WTC11 (cell line): ENCODE results near the gene APOBEC3H. TPM values are rescaled to one million over a fixed set of nuclear protein-coding genes. Genes with fewer than 3 reads are reported as not detected.

ENCODE experiments used
- ATAC-seq: fragments of 200-7000 bp; cut with Tn5 transposase; 2 replicates; pipeline ENCODE4 v1.10.0; 2021; ENCODE audit warnings: mild to moderate bottlenecking, moderate library complexity
- CTCF ChIA-PET: fragments of 300-600 bp; sonication (Branson Sonifier 250); formaldehyde crosslinking; loops from one replicate; lab custom pipeline; 2021; ENCODE audit warnings: antibody characterized with exemption; lab: Charles Lee
- POLR2A ChIA-PET: fragments of 350-600 bp; sonication (Branson Sonifier 250); formaldehyde crosslinking; loops from one replicate; lab custom pipeline; 2021; ENCODE audit warnings: antibody characterized with exemption; lab: Charles Lee
- DNase-seq: peaks from one replicate; pipeline ENCODE4 v3.0.0; 2021; ENCODE audit warnings: low spot score
- H3K27ac Mint-ChIP-seq: 2 replicates; pipeline ENCODE4 v1.8.0; 2021; ENCODE audit warnings: mixed read lengths
- H3K27me3 Mint-ChIP-seq: 2 replicates; pipeline ENCODE4 v1.8.0; 2021; ENCODE audit warnings: low read depth, mild to moderate bottlenecking, moderate library complexity, mixed read lengths
- H3K36me3 Mint-ChIP-seq: 2 replicates; pipeline ENCODE4 v1.8.0; 2021; ENCODE audit warnings: mixed read lengths
- H3K4me1 Mint-ChIP-seq: 2 replicates; pipeline ENCODE4 v1.8.0; 2022; ENCODE audit warnings: mixed read lengths
- H3K4me3 Mint-ChIP-seq: 2 replicates; pipeline ENCODE4 v1.8.0; 2021; ENCODE audit warnings: mild to moderate bottlenecking, moderate library complexity, mixed read lengths
- H3K9me3 Mint-ChIP-seq: 2 replicates; pipeline ENCODE4 v1.8.0; 2021; ENCODE audit warnings: mixed read lengths
- ELF4 ChIP-seq: sonication (generic); formaldehyde crosslinking; IDR thresholded peaks from 2 replicates; pipeline ENCODE4 v1.8.1; 2022; ENCODE audit warnings: low read depth, mild to moderate bottlenecking, moderate library complexity, missing genetic modification reagents
- ESRRA ChIP-seq: sonication (generic); formaldehyde crosslinking; IDR thresholded peaks from 2 replicates; pipeline ENCODE4 v1.8.1; 2022; ENCODE audit warnings: mild to moderate bottlenecking, missing genetic modification reagents, borderline replicate concordance
- FOXJ3 ChIP-seq: sonication (generic); formaldehyde crosslinking; IDR thresholded peaks from 2 replicates; pipeline ENCODE4 v1.9.0; 2021; ENCODE audit warnings: missing genetic modification reagents, mild to moderate bottlenecking, borderline replicate concordance
- HMGA2 ChIP-seq: fragments of 250-450 bp; sonication (Bioruptor Pico); IDR thresholded peaks from 2 replicates; pipeline ENCODE4 v1.4.0; 2021; ENCODE audit warnings: mild to moderate bottlenecking, moderate library complexity
- NFE2L1 ChIP-seq: sonication (generic); formaldehyde crosslinking; IDR thresholded peaks from 2 replicates; pipeline ENCODE4 v1.8.1; 2023; ENCODE audit warnings: missing genetic modification reagents
- NR1H2 ChIP-seq: sonication (generic); formaldehyde crosslinking; IDR thresholded peaks from 2 replicates; pipeline ENCODE4 v1.9.0; 2021; ENCODE audit warnings: mild to moderate bottlenecking, moderate library complexity, missing genetic modification reagents
- RELA ChIP-seq: sonication (generic); formaldehyde crosslinking; IDR thresholded peaks from 2 replicates; pipeline ENCODE4 v1.8.1; 2022; ENCODE audit warnings: missing genetic modification reagents, mild to moderate bottlenecking, borderline replicate concordance
- TEAD1 ChIP-seq: sonication (generic); formaldehyde crosslinking; IDR thresholded peaks from 2 replicates; pipeline ENCODE4 v1.8.0; 2022; ENCODE audit warnings: mild to moderate bottlenecking, missing genetic modification reagents
- TP53 ChIP-seq: sonication (generic); formaldehyde crosslinking; IDR thresholded peaks from 2 replicates; pipeline ENCODE4 v1.8.1; 2023; ENCODE audit warnings: mild to moderate bottlenecking, missing genetic modification reagents
- ZBTB21 ChIP-seq: sonication (generic); formaldehyde crosslinking; IDR thresholded peaks from 2 replicates; pipeline ENCODE4 v1.8.1; 2023; ENCODE audit warnings: mild to moderate bottlenecking, missing genetic modification reagents, borderline replicate concordance
- ZNF219 ChIP-seq: sonication (generic); formaldehyde crosslinking; IDR thresholded peaks from 2 replicates; pipeline ENCODE4 v1.8.0; 2023; ENCODE audit warnings: missing genetic modification reagents, mild to moderate bottlenecking, borderline replicate concordance
- ZNF232 ChIP-seq: sonication (generic); formaldehyde crosslinking; IDR thresholded peaks from 2 replicates; pipeline ENCODE4 v1.8.0; 2022; ENCODE audit warnings: mild to moderate bottlenecking, missing genetic modification reagents
- ZNF396 ChIP-seq: fragments of 250-450 bp; sonication (Bioruptor Pico); IDR thresholded peaks from 2 replicates; pipeline ENCODE4 v1.8.0; 2021; ENCODE audit warnings: mild to moderate bottlenecking, moderate library complexity, borderline replicate concordance
- ZNF423 ChIP-seq: fragments of 250-450 bp; sonication (Bioruptor Pico); IDR thresholded peaks from 2 replicates; pipeline ENCODE4 v2.1.2; 2022; ENCODE audit warnings: mild to moderate bottlenecking, moderate library complexity
- total RNA-seq: library from RNA; stranded (reverse); gene quantifications from 3 replicates; pipeline ENCODE4 v1.2.3, GENCODE V29; 2021
- TF ChIP-seq, protein P1 (sequence below): fragments of 250-450 bp; sonication (Bioruptor Pico); IDR thresholded peaks from 2 replicates; pipeline ENCODE4 v1.9.0; 2021; ENCODE audit warnings: mild to moderate bottlenecking
- TF ChIP-seq, protein P2 (sequence below): fragments of 200-600 bp; IDR thresholded peaks from 2 replicates; pipeline ENCODE4 v1.8.0; 2022; ENCODE audit warnings: antibody characterized with exemption
- TF ChIP-seq, protein P3 (sequence below): fragments of 250-450 bp; sonication (Bioruptor Pico); IDR thresholded peaks from 2 replicates; pipeline ENCODE4 v1.9.0; 2021; ENCODE audit warnings: mild to moderate bottlenecking, borderline replicate concordance
- TF ChIP-seq, protein P4 (sequence below): sonication (generic); formaldehyde crosslinking; IDR thresholded peaks from 2 replicates; pipeline ENCODE4 v1.8.0; 2022; ENCODE audit warnings: missing genetic modification reagents
- TF ChIP-seq, protein P5 (sequence below): sonication (generic); formaldehyde crosslinking; IDR thresholded peaks from 2 replicates; pipeline ENCODE4 v1.8.0; 2022; ENCODE audit warnings: mild to moderate bottlenecking, missing genetic modification reagents

APOBEC3H gene
- total RNA-seq, 1 experiment from 2014 or later = 0.42 TPM

DNA sequence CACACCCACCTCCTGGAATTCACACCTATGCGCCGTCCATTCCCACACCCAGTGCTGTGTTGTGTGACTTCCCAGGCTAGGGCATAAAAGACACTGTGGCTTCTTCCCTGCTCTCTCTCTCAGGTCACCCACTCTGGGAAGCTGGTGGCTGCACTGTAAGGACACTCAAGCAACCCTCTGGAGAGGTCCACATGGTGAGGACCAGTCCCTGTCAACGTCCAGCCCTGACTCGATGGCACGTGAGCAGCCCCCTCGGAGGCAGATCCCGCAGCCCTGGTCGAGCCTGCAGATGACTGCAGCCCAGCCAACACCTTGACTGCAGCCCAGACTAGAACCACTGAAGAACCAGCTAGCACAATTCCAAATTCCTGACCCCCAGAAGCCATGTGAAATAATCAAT lies 39.3 kb downstream of the APOBEC3H start (continued):
- TF ChIP-seq ZBTB21 (CRISPR knock-in tag) (no peak), ESRRA (CRISPR knock-in tag) (no peak), NR1H2 (no peak), NFE2L1 (CRISPR knock-in tag) (no peak), TP53 (CRISPR knock-in tag) (no peak)
- TF ChIP-seq, protein P1, sequence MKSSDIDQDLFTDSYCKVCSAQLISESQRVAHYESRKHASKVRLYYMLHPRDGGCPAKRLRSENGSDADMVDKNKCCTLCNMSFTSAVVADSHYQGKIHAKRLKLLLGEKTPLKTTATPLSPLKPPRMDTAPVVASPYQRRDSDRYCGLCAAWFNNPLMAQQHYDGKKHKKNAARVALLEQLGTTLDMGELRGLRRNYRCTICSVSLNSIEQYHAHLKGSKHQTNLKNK (CRISPR knock-in tag) = no peak
- TF ChIP-seq, protein P2, sequence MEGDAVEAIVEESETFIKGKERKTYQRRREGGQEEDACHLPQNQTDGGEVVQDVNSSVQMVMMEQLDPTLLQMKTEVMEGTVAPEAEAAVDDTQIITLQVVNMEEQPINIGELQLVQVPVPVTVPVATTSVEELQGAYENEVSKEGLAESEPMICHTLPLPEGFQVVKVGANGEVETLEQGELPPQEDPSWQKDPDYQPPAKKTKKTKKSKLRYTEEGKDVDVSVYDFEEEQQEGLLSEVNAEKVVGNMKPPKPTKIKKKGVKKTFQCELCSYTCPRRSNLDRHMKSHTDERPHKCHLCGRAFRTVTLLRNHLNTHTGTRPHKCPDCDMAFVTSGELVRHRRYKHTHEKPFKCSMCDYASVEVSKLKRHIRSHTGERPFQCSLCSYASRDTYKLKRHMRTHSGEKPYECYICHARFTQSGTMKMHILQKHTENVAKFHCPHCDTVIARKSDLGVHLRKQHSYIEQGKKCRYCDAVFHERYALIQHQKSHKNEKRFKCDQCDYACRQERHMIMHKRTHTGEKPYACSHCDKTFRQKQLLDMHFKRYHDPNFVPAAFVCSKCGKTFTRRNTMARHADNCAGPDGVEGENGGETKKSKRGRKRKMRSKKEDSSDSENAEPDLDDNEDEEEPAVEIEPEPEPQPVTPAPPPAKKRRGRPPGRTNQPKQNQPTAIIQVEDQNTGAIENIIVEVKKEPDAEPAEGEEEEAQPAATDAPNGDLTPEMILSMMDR = no peak
- TF ChIP-seq, protein P3, sequence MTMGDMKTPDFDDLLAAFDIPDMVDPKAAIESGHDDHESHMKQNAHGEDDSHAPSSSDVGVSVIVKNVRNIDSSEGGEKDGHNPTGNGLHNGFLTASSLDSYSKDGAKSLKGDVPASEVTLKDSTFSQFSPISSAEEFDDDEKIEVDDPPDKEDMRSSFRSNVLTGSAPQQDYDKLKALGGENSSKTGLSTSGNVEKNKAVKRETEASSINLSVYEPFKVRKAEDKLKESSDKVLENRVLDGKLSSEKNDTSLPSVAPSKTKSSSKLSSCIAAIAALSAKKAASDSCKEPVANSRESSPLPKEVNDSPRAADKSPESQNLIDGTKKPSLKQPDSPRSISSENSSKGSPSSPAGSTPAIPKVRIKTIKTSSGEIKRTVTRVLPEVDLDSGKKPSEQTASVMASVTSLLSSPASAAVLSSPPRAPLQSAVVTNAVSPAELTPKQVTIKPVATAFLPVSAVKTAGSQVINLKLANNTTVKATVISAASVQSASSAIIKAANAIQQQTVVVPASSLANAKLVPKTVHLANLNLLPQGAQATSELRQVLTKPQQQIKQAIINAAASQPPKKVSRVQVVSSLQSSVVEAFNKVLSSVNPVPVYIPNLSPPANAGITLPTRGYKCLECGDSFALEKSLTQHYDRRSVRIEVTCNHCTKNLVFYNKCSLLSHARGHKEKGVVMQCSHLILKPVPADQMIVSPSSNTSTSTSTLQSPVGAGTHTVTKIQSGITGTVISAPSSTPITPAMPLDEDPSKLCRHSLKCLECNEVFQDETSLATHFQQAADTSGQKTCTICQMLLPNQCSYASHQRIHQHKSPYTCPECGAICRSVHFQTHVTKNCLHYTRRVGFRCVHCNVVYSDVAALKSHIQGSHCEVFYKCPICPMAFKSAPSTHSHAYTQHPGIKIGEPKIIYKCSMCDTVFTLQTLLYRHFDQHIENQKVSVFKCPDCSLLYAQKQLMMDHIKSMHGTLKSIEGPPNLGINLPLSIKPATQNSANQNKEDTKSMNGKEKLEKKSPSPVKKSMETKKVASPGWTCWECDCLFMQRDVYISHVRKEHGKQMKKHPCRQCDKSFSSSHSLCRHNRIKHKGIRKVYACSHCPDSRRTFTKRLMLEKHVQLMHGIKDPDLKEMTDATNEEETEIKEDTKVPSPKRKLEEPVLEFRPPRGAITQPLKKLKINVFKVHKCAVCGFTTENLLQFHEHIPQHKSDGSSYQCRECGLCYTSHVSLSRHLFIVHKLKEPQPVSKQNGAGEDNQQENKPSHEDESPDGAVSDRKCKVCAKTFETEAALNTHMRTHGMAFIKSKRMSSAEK (CRISPR knock-in tag) = no peak

DNA sequence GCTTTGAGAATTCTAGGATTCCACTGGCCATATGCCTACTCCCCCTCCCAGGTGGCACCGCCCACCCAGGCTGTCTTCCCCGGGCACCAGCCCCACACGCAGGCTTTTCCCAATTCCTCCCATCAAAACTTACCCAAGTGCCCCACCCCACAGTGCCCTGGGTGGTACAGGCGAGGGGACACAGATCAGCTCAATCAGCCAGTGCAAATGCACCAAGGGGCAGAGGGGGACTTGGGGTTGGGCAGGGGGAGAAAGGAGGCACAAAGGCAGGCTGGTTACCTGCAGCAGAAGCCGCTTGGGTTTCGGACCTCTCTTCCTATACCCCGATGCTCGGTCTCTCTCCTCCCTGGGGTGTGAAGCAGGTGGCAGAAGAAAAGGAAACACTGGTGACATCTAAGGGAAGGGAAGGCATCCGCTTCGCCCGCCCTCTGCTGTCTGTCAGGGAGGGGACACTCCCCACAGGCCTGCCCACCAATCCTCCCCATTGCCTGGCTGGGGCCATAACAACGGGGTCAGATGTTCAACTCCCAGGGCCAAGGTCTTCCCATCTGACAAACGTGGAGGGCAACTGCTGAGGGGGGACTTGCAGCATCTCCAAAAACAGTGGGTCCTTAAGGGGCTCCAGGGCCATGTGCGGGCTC lies 41.4 kb downstream of the APOBEC3H start:
- peak; percentile 18 for ATAC-seq
- H3K27ac Mint-ChIP-seq = no peak overlapping the region
- H3K27me3 Mint-ChIP-seq = no peaks in the 10 kb centered on the region
- no peak for TF ChIP-seq ZNF232
- no peak for TF ChIP-seq ELF4 (CRISPR knock-in tag)
- no peak for TF ChIP-seq ZNF219 (CRISPR knock-in tag)
- TF ChIP-seq, protein P4, sequence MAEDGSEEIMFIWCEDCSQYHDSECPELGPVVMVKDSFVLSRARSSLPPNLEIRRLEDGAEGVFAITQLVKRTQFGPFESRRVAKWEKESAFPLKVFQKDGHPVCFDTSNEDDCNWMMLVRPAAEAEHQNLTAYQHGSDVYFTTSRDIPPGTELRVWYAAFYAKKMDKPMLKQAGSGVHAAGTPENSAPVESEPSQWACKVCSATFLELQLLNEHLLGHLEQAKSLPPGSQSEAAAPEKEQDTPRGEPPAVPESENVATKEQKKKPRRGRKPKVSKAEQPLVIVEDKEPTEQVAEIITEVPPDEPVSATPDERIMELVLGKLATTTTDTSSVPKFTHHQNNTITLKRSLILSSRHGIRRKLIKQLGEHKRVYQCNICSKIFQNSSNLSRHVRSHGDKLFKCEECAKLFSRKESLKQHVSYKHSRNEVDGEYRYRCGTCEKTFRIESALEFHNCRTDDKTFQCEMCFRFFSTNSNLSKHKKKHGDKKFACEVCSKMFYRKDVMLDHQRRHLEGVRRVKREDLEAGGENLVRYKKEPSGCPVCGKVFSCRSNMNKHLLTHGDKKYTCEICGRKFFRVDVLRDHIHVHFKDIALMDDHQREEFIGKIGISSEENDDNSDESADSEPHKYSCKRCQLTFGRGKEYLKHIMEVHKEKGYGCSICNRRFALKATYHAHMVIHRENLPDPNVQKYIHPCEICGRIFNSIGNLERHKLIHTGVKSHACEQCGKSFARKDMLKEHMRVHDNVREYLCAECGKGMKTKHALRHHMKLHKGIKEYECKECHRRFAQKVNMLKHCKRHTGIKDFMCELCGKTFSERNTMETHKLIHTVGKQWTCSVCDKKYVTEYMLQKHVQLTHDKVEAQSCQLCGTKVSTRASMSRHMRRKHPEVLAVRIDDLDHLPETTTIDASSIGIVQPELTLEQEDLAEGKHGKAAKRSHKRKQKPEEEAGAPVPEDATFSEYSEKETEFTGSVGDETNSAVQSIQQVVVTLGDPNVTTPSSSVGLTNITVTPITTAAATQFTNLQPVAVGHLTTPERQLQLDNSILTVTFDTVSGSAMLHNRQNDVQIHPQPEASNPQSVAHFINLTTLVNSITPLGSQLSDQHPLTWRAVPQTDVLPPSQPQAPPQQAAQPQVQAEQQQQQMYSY = no peak
- TF ChIP-seq, all 79 proteins: peak for 0
- Mint-ChIP-seq H3K36me3 (no peaks in the 10 kb centered on the region), H3K9me3 (no peaks in the 10 kb centered on the region), H3K4me3 (no peak overlapping the region), H3K4me1 (peaks cover 10% of the 10 kb centered on the region)
- ChIA-PET POLR2A (interaction anchor here (0.7 kb wide), 1 partner anchor 16 kb away, joined by 3 read pairs; no protein-coding TSS in a partner anchor), CTCF (interaction anchor here (0.6 to 1.2 kb wide), 5 partner anchors 15 to 268 kb away, joined by 3 to 7 read pairs (median 3); no protein-coding TSS in a partner anchor)
- DNase-seq = no peak

DNA sequence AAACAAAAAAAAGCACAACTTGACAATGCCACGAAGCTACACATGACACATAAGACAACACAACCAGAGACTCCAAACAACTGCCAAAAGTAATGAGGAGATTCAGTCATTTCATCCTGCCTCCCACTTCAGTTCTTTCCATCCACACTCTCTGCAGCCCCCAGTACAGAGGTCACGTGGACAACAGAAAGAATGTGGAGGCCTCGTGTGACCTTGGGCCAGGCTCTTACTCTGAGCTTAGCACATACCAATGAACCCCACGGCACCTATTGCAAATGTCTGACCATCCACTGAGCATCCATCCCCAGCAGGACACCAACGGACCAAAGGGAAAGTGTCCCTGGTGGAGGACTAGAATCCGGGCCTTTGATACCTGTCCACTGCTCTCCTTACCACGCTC lies 42.9 kb downstream of the APOBEC3H start:
- ChIA-PET CTCF (interaction anchor here (1.1 kb wide), 1 partner anchor 12 kb away, joined by 6 read pairs; no protein-coding TSS in a partner anchor), POLR2A (interaction anchor here (1.1 kb wide), 1 partner anchor 180 kb away, joined by 3 read pairs; no protein-coding TSS in a partner anchor)
- no peak overlapping the region for H3K27ac Mint-ChIP-seq
- DNase-seq = no peak
- H3K36me3 Mint-ChIP-seq = no peaks in the 10 kb centered on the region
- no peaks in the 10 kb centered on the region for H3K9me3 Mint-ChIP-seq
- peaks cover 21% of the 10 kb centered on the region for H3K4me1 Mint-ChIP-seq
- ATAC-seq = no peak
- H3K27me3 Mint-ChIP-seq = peaks cover 2% of the 10 kb centered on the region
- no peak overlapping the region for H3K4me3 Mint-ChIP-seq
- TF ChIP-seq, protein P2 = no peak
- TF ChIP-seq, protein P5, sequence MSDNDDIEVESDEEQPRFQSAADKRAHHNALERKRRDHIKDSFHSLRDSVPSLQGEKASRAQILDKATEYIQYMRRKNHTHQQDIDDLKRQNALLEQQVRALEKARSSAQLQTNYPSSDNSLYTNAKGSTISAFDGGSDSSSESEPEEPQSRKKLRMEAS (CRISPR knock-in tag) = no peak
- TF ChIP-seq HMGA2 (no peak), ZNF396 (no peak), TEAD1 (CRISPR knock-in tag) (no peak), FOXJ3 (CRISPR knock-in tag) (no peak), ZNF423 (CRISPR knock-in tag) (no peak), RELA (CRISPR knock-in tag) (no peak)
